WTC11 (cell line): ENCODE measurements around the gene UNKL. TPM values are rescaled to one million over a fixed set of nuclear protein-coding genes. Genes with fewer than 3 reads are reported as not detected.

Experiments used
- ATAC-seq: fragments of 200-7000 bp; cut with Tn5 transposase; 2 replicates; pipeline ENCODE4 v1.10.0; 2021; ENCODE audit warnings: mild to moderate bottlenecking, moderate library complexity
- CTCF ChIA-PET: fragments of 300-600 bp; sonication (Branson Sonifier 250); formaldehyde crosslinking; loops from one replicate; lab custom pipeline; 2021; ENCODE audit warnings: antibody characterized with exemption; lab: Charles Lee
- POLR2A ChIA-PET: fragments of 350-600 bp; sonication (Branson Sonifier 250); formaldehyde crosslinking; loops from one replicate; lab custom pipeline; 2021; ENCODE audit warnings: antibody characterized with exemption; lab: Charles Lee
- DNase-seq: peaks from one replicate; pipeline ENCODE4 v3.0.0; 2021; ENCODE audit warnings: low spot score
- H3K27ac Mint-ChIP-seq: 2 replicates; pipeline ENCODE4 v1.8.0; 2021; ENCODE audit warnings: mixed read lengths
- H3K27me3 Mint-ChIP-seq: 2 replicates; pipeline ENCODE4 v1.8.0; 2021; ENCODE audit warnings: low read depth, mild to moderate bottlenecking, moderate library complexity, mixed read lengths
- H3K36me3 Mint-ChIP-seq: 2 replicates; pipeline ENCODE4 v1.8.0; 2021; ENCODE audit warnings: mixed read lengths
- H3K4me1 Mint-ChIP-seq: 2 replicates; pipeline ENCODE4 v1.8.0; 2022; ENCODE audit warnings: mixed read lengths
- H3K4me3 Mint-ChIP-seq: 2 replicates; pipeline ENCODE4 v1.8.0; 2021; ENCODE audit warnings: mild to moderate bottlenecking, moderate library complexity, mixed read lengths
- H3K9me3 Mint-ChIP-seq: 2 replicates; pipeline ENCODE4 v1.8.0; 2021; ENCODE audit warnings: mixed read lengths
- AR ChIP-seq: fragments of 250-450 bp; sonication (Bioruptor Pico); IDR thresholded peaks from 2 replicates; pipeline ENCODE4 v1.9.0; 2021; ENCODE audit warnings: mild to moderate bottlenecking
- CTCF ChIP-seq: fragments of 200-600 bp; IDR thresholded peaks from 2 replicates; pipeline ENCODE4 v1.8.0; 2022; ENCODE audit warnings: antibody characterized with exemption
- ELF4 ChIP-seq: sonication (generic); formaldehyde crosslinking; IDR thresholded peaks from 2 replicates; pipeline ENCODE4 v1.8.1; 2022; ENCODE audit warnings: low read depth, mild to moderate bottlenecking, moderate library complexity, missing genetic modification reagents
- EMX1 ChIP-seq: fragments of 250-450 bp; sonication (Bioruptor Pico); IDR thresholded peaks from 2 replicates; pipeline ENCODE4 v1.8.0; 2021; ENCODE audit warnings: mild to moderate bottlenecking
- ESRRA ChIP-seq: sonication (generic); formaldehyde crosslinking; IDR thresholded peaks from 2 replicates; pipeline ENCODE4 v1.8.1; 2022; ENCODE audit warnings: mild to moderate bottlenecking, missing genetic modification reagents, borderline replicate concordance
- FOXP4 ChIP-seq: sonication (generic); formaldehyde crosslinking; IDR thresholded peaks from 2 replicates; pipeline ENCODE4 v1.8.0; 2022; ENCODE audit warnings: mild to moderate bottlenecking, missing genetic modification reagents
- HMGA2 ChIP-seq: fragments of 250-450 bp; sonication (Bioruptor Pico); IDR thresholded peaks from 2 replicates; pipeline ENCODE4 v1.4.0; 2021; ENCODE audit warnings: mild to moderate bottlenecking, moderate library complexity
- IRF2 ChIP-seq: sonication (generic); formaldehyde crosslinking; IDR thresholded peaks from 2 replicates; pipeline ENCODE4 v1.8.0; 2022; ENCODE audit warnings: low read depth, missing genetic modification reagents, borderline replicate concordance
- KAT7 ChIP-seq: sonication (generic); formaldehyde crosslinking; IDR thresholded peaks from 2 replicates; pipeline ENCODE4 v1.8.1; 2023; ENCODE audit warnings: missing genetic modification reagents, mild to moderate bottlenecking, borderline replicate concordance
- MAX ChIP-seq: sonication (generic); formaldehyde crosslinking; IDR thresholded peaks from 2 replicates; pipeline ENCODE4 v1.8.0; 2022; ENCODE audit warnings: mild to moderate bottlenecking, missing genetic modification reagents
- MLX ChIP-seq: sonication (generic); formaldehyde crosslinking; IDR thresholded peaks from 2 replicates; pipeline ENCODE4 v1.8.1; 2023; ENCODE audit warnings: mild to moderate bottlenecking, missing genetic modification reagents, moderate library complexity
- NR2C2 ChIP-seq: sonication (generic); formaldehyde crosslinking; IDR thresholded peaks from 2 replicates; pipeline ENCODE4 v1.8.0; 2022; ENCODE audit warnings: mild to moderate bottlenecking, missing genetic modification reagents
- PRDM15 ChIP-seq: sonication (generic); formaldehyde crosslinking; IDR thresholded peaks from 2 replicates; pipeline ENCODE4 v1.8.0; 2022; ENCODE audit warnings: missing genetic modification reagents
- RORB ChIP-seq: fragments of 250-450 bp; sonication (Bioruptor Pico); IDR thresholded peaks from 2 replicates; pipeline ENCODE4 v1.9.0; 2021; ENCODE audit warnings: mild to moderate bottlenecking
- SMAD3 ChIP-seq: sonication (generic); formaldehyde crosslinking; IDR thresholded peaks from 2 replicates; pipeline ENCODE4 v1.8.0; 2022; ENCODE audit warnings: missing genetic modification reagents, mild to moderate bottlenecking, borderline replicate concordance
- SP1 ChIP-seq: sonication (generic); formaldehyde crosslinking; conservative IDR thresholded peaks from 2 replicates; pipeline ENCODE4 v1.8.1; 2022; ENCODE audit warnings: missing genetic modification reagents
- TEAD1 ChIP-seq: sonication (generic); formaldehyde crosslinking; IDR thresholded peaks from 2 replicates; pipeline ENCODE4 v1.8.0; 2022; ENCODE audit warnings: mild to moderate bottlenecking, missing genetic modification reagents
- USF1 ChIP-seq: sonication (generic); formaldehyde crosslinking; IDR thresholded peaks from 2 replicates; pipeline ENCODE4 v1.8.0; 2022; ENCODE audit warnings: mild to moderate bottlenecking, missing genetic modification reagents
- ZBTB21 ChIP-seq: sonication (generic); formaldehyde crosslinking; IDR thresholded peaks from 2 replicates; pipeline ENCODE4 v1.8.1; 2023; ENCODE audit warnings: mild to moderate bottlenecking, missing genetic modification reagents, borderline replicate concordance
- ZNF121 ChIP-seq: sonication (generic); formaldehyde crosslinking; IDR thresholded peaks from 2 replicates; pipeline ENCODE4 v1.8.0; 2023; ENCODE audit warnings: missing genetic modification reagents
- ZNF138 ChIP-seq: sonication (generic); formaldehyde crosslinking; conservative IDR thresholded peaks from 2 replicates; pipeline ENCODE4 v1.8.1; 2022; ENCODE audit warnings: mild to moderate bottlenecking, moderate library complexity, missing genetic modification reagents
- ZNF232 ChIP-seq: sonication (generic); formaldehyde crosslinking; IDR thresholded peaks from 2 replicates; pipeline ENCODE4 v1.8.0; 2022; ENCODE audit warnings: mild to moderate bottlenecking, missing genetic modification reagents
- ZNF416 ChIP-seq: fragments of 250-450 bp; sonication (Bioruptor Pico); IDR thresholded peaks from 2 replicates; pipeline ENCODE4 v1.9.0; 2021; ENCODE audit warnings: mild to moderate bottlenecking, inconsistent platforms
- ZNF423 ChIP-seq: fragments of 250-450 bp; sonication (Bioruptor Pico); IDR thresholded peaks from 2 replicates; pipeline ENCODE4 v2.1.2; 2022; ENCODE audit warnings: mild to moderate bottlenecking, moderate library complexity
- total RNA-seq: library from RNA; stranded (reverse); gene quantifications from 3 replicates; pipeline ENCODE4 v1.2.3, GENCODE V29; 2021

Gene UNKL
- total RNA-seq, 1 experiment from 2014 or later, result 53.3 TPM

- ChIA-PET CTCF (no interaction called here), POLR2A (no interaction called here)
- Mint-ChIP-seq H3K27ac (no peak overlapping the region), H3K9me3 (no peaks in the 10 kb centered on the region), H3K36me3 (peaks cover 11% of the 10 kb centered on the region; the same call in 1 of the 2 replicates), H3K4me1 (no peaks in the 10 kb centered on the region), H3K27me3 (no peaks in the 10 kb centered on the region), H3K4me3 (no peak overlapping the region)
- TF ChIP-seq ZNF423 (CRISPR knock-in tag) (no peak), ZNF138 (CRISPR knock-in tag) (no peak), FOXP4 (no peak), KAT7 (CRISPR knock-in tag) (no peak), SP1 (CRISPR knock-in tag) (no peak)
- DNase-seq (no peak), ATAC-seq (no peak)
These were observed 16.2 kb downstream of the UNKL start for GRCh38 chr16:1398351-1398750.

- Mint-ChIP-seq H3K27me3 (no peaks in the 10 kb centered on the region), H3K4me1 (no peaks in the 10 kb centered on the region), H3K27ac (no peak overlapping the region), H3K9me3 (no peaks in the 10 kb centered on the region), H3K36me3 (peaks cover 11% of the 10 kb centered on the region; the same call in 1 of the 2 replicates), H3K4me3 (no peak overlapping the region)
- ATAC-seq, result no peak
- ChIA-PET POLR2A (no interaction called here), CTCF (no interaction called here)
- no peak for DNase-seq
- no peak for TF ChIP-seq CTCF
- TF ChIP-seq RORB (CRISPR knock-in tag), result no peak
- no peak for TF ChIP-seq ZNF416 (CRISPR knock-in tag)
- TF ChIP-seq SMAD3 (CRISPR knock-in tag), result no peak
- no peak for TF ChIP-seq IRF2 (CRISPR knock-in tag)
- TF ChIP-seq AR (CRISPR knock-in tag), result no peak
- TF ChIP-seq ELF4 (CRISPR knock-in tag), result no peak
- TF ChIP-seq ZNF121 (CRISPR knock-in tag), result no peak
- no peak for TF ChIP-seq NR2C2
- no peak for TF ChIP-seq ESRRA (CRISPR knock-in tag)
- no peak for TF ChIP-seq MAX (CRISPR knock-in tag)
- no peak for TF ChIP-seq EMX1 (CRISPR knock-in tag)
- no peak for TF ChIP-seq MLX (CRISPR knock-in tag)
- no peak for TF ChIP-seq ZBTB21
- no peak for TF ChIP-seq USF1
- no peak for TF ChIP-seq TEAD1 (CRISPR knock-in tag)
- TF ChIP-seq PRDM15, result no peak
- no peak for TF ChIP-seq HMGA2 (CRISPR knock-in tag)
- no peak for TF ChIP-seq ZNF232 (CRISPR knock-in tag)
- TF ChIP-seq, all 79 proteins: peak for 0
These were observed 16.7 kb downstream of the UNKL start for GRCh38 chr16:1397779-1398178.
